ENCODE data around the gene NOL4L. TPM values are rescaled to one million over a fixed set of nuclear protein-coding genes. Genes with fewer than 3 reads are reported as not detected.
A peak's percentile ranks its signal among the peaks of the same experiment; 100 is the strongest.

The NOL4L gene
- total RNA-seq, 1 donor from 2014 or later = 19.7 TPM

DNA sequence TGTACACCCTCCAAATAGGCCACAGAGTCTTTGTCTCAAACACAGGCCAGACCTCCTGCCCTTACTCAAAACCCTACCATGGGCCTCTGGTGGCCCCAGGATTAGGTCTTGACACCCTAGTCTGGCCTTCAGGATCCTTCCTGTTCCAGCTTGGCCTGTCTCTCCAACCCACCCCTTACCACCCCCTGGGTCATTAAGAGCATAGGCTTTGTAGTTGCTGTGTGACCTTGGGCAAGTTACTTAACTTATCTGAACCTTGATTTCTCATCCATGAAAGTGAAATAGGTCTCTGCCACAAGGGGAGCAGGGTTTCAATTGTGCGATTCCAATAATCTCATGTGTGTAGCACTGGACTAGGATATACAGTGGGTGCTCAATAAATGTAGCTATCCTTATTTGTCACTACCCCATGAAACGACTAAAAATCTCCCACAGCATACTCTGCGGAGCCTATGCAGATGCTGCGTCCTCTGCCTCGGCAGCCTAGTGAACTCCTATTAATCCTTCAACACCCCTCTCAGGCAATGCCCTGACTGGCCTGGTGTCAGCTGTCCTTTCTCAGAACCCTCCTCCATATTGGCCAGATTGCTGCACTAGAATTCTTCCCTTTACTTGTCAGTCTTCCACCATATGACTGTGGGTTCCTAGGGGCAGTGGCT lies 39.7 kb upstream of the NOL4L start:
- ATAC-seq = no peak
- Histone ChIP-seq H3K4me1 (peaks cover 7% of the 10 kb centered on the region), H3K27me3 (peaks cover 22% of the 10 kb centered on the region), H3K36me3 (no peaks in the 10 kb centered on the region), H3K27ac (no peak overlapping the region), H3K4me3 (no peak overlapping the region), H3K9me3 (no peaks in the 10 kb centered on the region)
- TF ChIP-seq, protein P1, sequence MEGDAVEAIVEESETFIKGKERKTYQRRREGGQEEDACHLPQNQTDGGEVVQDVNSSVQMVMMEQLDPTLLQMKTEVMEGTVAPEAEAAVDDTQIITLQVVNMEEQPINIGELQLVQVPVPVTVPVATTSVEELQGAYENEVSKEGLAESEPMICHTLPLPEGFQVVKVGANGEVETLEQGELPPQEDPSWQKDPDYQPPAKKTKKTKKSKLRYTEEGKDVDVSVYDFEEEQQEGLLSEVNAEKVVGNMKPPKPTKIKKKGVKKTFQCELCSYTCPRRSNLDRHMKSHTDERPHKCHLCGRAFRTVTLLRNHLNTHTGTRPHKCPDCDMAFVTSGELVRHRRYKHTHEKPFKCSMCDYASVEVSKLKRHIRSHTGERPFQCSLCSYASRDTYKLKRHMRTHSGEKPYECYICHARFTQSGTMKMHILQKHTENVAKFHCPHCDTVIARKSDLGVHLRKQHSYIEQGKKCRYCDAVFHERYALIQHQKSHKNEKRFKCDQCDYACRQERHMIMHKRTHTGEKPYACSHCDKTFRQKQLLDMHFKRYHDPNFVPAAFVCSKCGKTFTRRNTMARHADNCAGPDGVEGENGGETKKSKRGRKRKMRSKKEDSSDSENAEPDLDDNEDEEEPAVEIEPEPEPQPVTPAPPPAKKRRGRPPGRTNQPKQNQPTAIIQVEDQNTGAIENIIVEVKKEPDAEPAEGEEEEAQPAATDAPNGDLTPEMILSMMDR (IDR thresholded peaks at IDR 0.05) = no peak
- DNase-seq = no peak
- intact Hi-C loops (cut with DNase I) = no loop called here

DNA sequence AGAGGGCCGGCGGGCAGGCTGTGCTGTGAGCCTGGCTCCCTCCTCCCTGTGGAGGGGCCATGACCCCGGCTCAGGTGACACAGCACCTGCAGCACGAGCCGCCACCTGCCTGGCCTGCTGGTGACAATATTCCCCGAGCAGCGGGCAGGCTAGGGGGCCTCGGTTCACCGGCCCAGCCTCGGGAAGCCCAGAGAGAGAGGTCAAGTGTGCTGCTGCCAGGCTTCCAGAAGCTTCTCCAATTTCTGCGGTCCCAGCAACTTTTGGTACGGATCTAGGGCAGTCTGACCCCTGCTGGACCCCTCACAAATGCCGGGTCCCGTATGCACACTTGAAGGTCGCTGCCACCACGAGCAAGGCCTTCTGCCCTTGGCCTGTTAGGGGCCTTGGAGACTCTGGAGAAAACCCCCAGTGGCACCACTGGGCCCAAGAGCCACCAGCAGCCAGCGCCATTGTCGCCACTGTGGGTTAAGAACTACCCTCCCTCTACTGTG lies 38.6 kb upstream of the NOL4L start:
- Histone ChIP-seq H3K9me3 (no peaks in the 10 kb centered on the region), H3K27ac (no peak overlapping the region), H3K4me3 (no peak overlapping the region), H3K4me1 (peaks cover 7% of the 10 kb centered on the region), H3K36me3 (no peaks in the 10 kb centered on the region), H3K27me3 (peaks cover 24% of the 10 kb centered on the region)
- DNase-seq (no peak), ATAC-seq (no peak)
- TF ChIP-seq, protein P1 (IDR thresholded peaks at IDR 0.05) = no peak
- intact Hi-C loops (cut with DNase I) = no loop called here

GRCh38 chr20:32622585-32623468 lies 37.7 kb upstream of the NOL4L start:
- Histone ChIP-seq H3K4me1 (peaks cover 7% of the 10 kb centered on the region), H3K27ac (no peak overlapping the region), H3K9me3 (no peaks in the 10 kb centered on the region), H3K27me3 (peaks cover 22% of the 10 kb centered on the region), H3K36me3 (no peaks in the 10 kb centered on the region), H3K4me3 (no peak overlapping the region)
- intact Hi-C loops (cut with DNase I) = no loop called here
- DNase-seq = no peak
- no peak for ATAC-seq
- TF ChIP-seq, protein P1 (IDR thresholded peaks at IDR 0.05) = no peak

DNA sequence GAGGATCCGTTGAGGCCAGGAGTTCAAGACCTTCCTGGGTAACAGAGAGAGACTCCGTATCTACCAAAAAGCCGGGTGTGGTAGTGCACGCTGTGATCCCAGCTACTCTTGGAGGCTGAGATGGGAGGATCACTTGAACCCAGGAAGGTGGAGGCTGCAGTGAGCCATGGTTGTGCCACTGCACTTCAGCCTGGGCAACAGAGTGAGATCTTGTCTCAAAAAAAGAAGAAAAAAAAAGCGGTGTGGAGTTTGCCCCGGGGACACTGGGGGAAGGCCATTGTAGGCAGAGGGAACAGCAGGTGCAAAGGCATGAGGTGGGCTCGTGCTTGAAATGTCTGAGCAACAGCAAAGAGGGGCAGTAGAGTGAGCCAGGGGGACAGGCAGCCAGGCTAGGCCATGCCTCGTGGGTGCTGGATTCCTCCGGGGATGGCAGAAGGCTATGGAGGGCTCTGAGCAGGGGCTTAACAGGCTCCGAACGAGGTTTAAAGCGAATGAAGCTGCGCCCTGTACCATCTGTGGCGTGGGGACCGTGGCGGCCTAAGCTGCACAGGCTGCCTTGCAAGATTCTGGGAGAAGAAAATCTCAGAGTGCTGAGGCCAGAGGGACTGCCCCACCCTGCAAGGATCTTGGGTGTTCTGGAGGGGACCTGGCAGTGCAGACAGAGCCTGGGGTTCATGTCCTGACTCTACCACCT lies 36.9 kb upstream of the NOL4L start:
- DNase-seq = no peak
- Histone ChIP-seq H3K36me3 (no peaks in the 10 kb centered on the region), H3K4me3 (no peak overlapping the region), H3K27me3 (peaks cover 15% of the 10 kb centered on the region), H3K27ac (no peak overlapping the region), H3K9me3 (no peaks in the 10 kb centered on the region), H3K4me1 (no peaks in the 10 kb centered on the region)
- ATAC-seq = no peak
- intact Hi-C loops (cut with DNase I) = no loop called here
- TF ChIP-seq, protein P1 (IDR thresholded peaks at IDR 0.05) = no peak

GRCh38 chr20:32621071-32621890 lies 36.1 kb upstream of the NOL4L start:
- Histone ChIP-seq H3K9me3 (no peaks in the 10 kb centered on the region), H3K4me1 (no peaks in the 10 kb centered on the region), H3K27ac (no peak overlapping the region), H3K36me3 (no peaks in the 10 kb centered on the region), H3K27me3 (peaks cover 7% of the 10 kb centered on the region), H3K4me3 (no peak overlapping the region)
- intact Hi-C loops (cut with DNase I) = no loop called here
- peak; percentile 44 for ATAC-seq
- no peak for DNase-seq
- TF ChIP-seq, protein P1 (IDR thresholded peaks at IDR 0.05) = no peak
